D721Med (cell line): Measurements from ENCODE around the gene SLC27A2.

Experiments used
- DNase-seq: peaks from one replicate; pipeline ENCODE4 v3.0.0; 2011; ENCODE audit warnings: low spot score; ENCODE audit not compliant: insufficient read length
- FAIRE-seq: peaks from 2 replicates; lab custom pipeline; 2011; peaks lifted over from hg19 to GRCh38; lab: Jason Lieb, UNC
- TF ChIP-seq, protein P1 (sequence below): IDR thresholded peaks from 2 replicates; pipeline ENCODE4 v1.5.1; 2012; ENCODE audit warnings: mild to moderate bottlenecking, control low read depth; ENCODE audit not compliant: insufficient read depth; ENCODE audit errors: missing control alignments

SLC27A2 gene

DNA sequence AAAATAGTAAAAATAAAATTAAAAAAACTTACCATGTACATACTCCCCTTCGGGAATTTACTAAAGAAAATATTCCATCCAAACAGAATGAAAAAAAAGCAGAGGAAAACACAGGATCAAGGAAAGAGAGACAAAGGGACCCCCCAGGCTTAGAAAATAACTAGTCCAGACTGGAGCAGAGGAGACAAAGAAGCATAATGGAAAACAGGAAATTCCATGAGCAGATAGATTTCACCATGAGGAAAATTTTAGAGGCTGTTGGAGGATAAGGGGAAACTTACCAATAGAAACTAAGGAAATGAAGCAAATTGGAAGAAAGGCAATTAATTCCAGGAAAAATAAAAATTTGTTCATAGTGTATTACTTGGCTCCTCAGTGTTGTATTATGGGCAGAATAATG lies 36.7 kb downstream of the SLC27A2 start:
- TF ChIP-seq, protein P1, sequence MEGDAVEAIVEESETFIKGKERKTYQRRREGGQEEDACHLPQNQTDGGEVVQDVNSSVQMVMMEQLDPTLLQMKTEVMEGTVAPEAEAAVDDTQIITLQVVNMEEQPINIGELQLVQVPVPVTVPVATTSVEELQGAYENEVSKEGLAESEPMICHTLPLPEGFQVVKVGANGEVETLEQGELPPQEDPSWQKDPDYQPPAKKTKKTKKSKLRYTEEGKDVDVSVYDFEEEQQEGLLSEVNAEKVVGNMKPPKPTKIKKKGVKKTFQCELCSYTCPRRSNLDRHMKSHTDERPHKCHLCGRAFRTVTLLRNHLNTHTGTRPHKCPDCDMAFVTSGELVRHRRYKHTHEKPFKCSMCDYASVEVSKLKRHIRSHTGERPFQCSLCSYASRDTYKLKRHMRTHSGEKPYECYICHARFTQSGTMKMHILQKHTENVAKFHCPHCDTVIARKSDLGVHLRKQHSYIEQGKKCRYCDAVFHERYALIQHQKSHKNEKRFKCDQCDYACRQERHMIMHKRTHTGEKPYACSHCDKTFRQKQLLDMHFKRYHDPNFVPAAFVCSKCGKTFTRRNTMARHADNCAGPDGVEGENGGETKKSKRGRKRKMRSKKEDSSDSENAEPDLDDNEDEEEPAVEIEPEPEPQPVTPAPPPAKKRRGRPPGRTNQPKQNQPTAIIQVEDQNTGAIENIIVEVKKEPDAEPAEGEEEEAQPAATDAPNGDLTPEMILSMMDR, result no peak
- no peak for DNase-seq
- FAIRE-seq, result no peak

DNA sequence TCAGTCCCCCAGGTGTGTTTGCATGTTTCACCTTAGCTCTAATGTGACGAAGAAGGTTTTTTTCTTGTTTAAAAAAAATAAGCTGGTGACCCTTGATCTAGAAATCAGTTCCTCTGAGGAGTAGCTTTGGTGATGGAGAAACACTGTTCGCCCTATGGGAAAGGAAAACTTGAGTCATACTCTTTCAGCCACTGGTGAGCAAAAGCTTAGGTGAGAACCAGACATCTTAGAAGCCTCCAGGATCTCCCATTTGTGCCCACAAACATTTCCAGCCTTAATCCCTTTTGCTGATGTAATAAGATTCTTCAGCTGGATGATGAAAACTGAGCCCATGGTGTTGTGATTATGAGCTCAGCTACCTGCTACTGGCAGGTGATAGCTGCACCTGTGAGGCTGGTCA lies 37.8 kb downstream of the SLC27A2 start:
- FAIRE-seq (no peak), DNase-seq (no peak)

DNA sequence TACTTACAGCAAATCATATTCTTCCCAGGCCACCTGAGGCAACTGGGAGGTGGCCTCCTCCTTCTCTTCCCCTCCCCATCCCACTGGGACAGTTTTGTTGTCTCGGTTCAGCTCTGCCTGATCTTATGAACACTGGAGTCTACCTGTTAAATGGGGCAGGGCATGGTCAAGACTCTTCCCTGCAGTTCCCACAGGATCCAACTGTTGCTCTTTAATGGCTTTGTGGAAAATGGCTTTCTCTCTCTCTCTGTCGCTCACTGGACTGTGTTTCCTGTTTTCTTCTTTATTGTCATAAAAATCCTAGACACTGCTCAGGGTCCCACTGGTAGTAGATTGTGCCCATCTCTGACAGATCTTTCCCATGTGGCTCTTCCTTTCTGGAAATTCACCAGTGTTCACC lies 40.2 kb downstream of the SLC27A2 start:
- TF ChIP-seq, protein P1, result no peak
- no peak for FAIRE-seq

More for the DNA sequence above, 37.8 kb downstream of the SLC27A2 start:
- TF ChIP-seq, protein P1, result no peak

GRCh38 chr15:50224606-50225005 lies 42.6 kb downstream of the SLC27A2 start:
- DNase-seq, result no peak
- TF ChIP-seq, protein P1, result no peak
- no peak for FAIRE-seq

More for the DNA sequence above, 40.2 kb downstream of the SLC27A2 start:
- no peak for DNase-seq

DNA sequence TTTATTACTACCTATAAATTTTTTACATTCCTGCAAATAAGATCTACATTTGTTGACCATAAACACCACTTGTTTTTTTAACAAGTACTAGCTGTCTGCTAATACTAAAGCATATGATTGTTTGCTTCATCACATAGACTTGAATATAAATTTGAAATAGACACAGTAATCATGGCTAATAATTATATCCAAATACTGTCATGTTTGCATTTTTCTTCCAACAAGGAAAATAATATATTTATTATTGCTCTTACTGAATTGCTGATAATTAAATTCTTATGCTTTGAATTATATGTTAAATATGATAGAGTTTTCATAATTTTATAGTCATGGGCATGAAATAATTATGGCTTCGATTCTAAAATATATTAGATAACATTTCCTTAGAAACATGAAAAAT lies 43.1 kb downstream of the SLC27A2 start:
- DNase-seq (no peak), FAIRE-seq (no peak)
- TF ChIP-seq, protein P1, result no peak

- TF ChIP-seq, protein P1, result no peak
- FAIRE-seq, result no peak
- no peak for DNase-seq
Observed at GRCh38 chr15:50225938-50226337, 43.9 kb downstream of the SLC27A2 start.

- no peak for DNase-seq
- FAIRE-seq, result no peak
Observed at GRCh38 chr15:50227076-50227475, 45.1 kb downstream of the SLC27A2 start.

More at GRCh38 chr15:50227076-50227475, 45.1 kb downstream of the SLC27A2 start:
- TF ChIP-seq, protein P1, result no peak
